ENCODE data around the gene CCNY.
"Not testable (repeated sequence)": the region's sequence is repeated elsewhere in the genome, so short reads cannot be mapped to it uniquely, and the experiment has no call there.

CCNY gene

DNA sequence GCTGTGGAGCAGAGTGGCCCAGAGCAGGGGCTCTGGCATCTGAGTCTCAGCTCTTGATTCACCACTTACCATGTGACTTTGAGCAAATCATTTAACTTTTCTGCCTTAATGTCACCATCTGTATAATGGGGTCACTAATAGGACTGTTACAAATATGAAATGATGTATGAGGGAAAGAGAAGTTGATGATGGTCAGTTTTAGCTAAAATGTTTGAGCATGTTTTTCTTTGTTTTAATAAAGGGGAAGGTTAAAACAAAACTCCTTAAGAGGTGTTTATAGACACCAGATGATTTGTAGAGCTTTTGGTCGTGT is 81.0 kb downstream of the CCNY start:
- DNase-seq (ENCODE audit: low read depth): no peak
- TF ChIP-seq, protein P1, sequence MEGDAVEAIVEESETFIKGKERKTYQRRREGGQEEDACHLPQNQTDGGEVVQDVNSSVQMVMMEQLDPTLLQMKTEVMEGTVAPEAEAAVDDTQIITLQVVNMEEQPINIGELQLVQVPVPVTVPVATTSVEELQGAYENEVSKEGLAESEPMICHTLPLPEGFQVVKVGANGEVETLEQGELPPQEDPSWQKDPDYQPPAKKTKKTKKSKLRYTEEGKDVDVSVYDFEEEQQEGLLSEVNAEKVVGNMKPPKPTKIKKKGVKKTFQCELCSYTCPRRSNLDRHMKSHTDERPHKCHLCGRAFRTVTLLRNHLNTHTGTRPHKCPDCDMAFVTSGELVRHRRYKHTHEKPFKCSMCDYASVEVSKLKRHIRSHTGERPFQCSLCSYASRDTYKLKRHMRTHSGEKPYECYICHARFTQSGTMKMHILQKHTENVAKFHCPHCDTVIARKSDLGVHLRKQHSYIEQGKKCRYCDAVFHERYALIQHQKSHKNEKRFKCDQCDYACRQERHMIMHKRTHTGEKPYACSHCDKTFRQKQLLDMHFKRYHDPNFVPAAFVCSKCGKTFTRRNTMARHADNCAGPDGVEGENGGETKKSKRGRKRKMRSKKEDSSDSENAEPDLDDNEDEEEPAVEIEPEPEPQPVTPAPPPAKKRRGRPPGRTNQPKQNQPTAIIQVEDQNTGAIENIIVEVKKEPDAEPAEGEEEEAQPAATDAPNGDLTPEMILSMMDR (IDR thresholded peaks at IDR 0.05; ENCODE audit: low read depth, low read length, missing control alignments): no peak

DNA sequence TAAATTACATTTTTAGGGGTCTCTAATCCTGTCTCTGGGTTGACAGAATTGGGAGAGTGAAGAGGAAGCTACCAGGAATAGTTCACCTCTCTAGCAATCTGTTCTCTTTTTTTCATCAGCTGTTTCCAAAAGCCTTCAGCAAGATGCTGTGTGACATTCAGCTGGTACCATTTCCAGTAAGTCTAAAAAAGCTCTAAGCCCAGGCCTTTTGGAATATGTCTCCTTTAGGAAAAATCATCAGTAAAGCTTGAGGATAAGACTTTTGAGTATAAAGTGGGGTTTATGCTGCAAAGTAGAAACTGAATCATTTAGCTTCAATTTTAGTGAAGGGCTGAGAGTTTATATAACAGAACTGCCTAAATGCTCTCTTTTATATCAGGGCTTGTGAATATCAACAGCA is 81.5 kb downstream of the CCNY start:
- no peak for DNase-seq (ENCODE audit: low read depth)
- in situ Hi-C loops (cut with HindIII; ENCODE audit: low sequenced_read_pairs): no loop called here
- H3K4me3 ChIP-seq (ENCODE audit: low read depth, low read length): no peak overlapping the region
- TF ChIP-seq, protein P1 (IDR thresholded peaks at IDR 0.05; ENCODE audit: low read depth, low read length, missing control alignments): no peak

More for the DNA sequence above, 81.0 kb downstream of the CCNY start:
- in situ Hi-C loops (cut with HindIII; ENCODE audit: low sequenced_read_pairs): no loop called here
- no peak overlapping the region for H3K4me3 ChIP-seq (ENCODE audit: low read depth, low read length)

DNA sequence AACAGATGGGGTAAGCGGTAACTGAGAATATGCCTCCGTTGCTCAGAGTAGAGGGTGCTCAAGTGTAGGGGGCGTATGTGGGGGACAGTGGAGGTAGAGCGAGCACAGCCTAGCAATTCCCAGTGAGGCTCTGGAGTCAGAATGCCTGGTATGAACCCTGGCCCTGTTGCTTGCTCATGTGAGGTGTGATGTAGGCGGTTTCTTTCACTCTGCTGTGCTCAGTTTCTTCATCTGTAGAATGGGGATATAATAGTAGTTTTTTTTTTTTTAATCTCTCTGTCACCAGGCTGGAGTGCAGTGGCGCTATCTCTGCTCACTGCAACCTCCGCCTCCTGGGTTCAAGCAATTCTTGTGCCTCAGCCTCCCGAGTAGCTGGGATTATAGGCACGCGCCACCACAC is 82.3 kb downstream of the CCNY start:
- in situ Hi-C loops (cut with HindIII; ENCODE audit: low sequenced_read_pairs); H3K4me3 ChIP-seq (ENCODE audit: low read depth, low read length); DNase-seq (ENCODE audit: low read depth): not testable (repeated sequence)

DNA sequence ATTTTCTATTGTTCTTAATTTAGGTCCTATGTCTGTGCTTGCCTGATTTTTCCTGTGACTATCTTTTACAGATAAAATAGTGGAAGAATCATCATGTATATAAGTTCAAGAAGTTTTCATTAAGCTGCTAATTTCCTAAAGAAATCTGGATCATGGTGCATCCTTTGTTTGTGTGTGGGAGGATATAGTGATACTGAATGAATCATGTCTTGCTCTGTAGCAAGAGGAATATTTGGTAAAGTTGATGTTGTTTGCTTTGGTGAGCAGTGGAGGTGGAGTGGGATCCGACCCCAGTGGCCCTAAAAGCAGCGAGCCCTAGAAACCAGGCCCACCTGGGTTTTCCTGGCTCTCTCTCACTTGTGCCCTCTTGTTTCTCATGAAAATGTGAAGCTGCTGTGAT is 83.7 kb downstream of the CCNY start:
- no peak overlapping the region for H3K4me3 ChIP-seq (ENCODE audit: low read depth, low read length)
- TF ChIP-seq, protein P1 (IDR thresholded peaks at IDR 0.05; ENCODE audit: low read depth, low read length, missing control alignments): no peak
- in situ Hi-C loops (cut with HindIII; ENCODE audit: low sequenced_read_pairs): no loop called here
- DNase-seq (ENCODE audit: low read depth): no peak

DNA sequence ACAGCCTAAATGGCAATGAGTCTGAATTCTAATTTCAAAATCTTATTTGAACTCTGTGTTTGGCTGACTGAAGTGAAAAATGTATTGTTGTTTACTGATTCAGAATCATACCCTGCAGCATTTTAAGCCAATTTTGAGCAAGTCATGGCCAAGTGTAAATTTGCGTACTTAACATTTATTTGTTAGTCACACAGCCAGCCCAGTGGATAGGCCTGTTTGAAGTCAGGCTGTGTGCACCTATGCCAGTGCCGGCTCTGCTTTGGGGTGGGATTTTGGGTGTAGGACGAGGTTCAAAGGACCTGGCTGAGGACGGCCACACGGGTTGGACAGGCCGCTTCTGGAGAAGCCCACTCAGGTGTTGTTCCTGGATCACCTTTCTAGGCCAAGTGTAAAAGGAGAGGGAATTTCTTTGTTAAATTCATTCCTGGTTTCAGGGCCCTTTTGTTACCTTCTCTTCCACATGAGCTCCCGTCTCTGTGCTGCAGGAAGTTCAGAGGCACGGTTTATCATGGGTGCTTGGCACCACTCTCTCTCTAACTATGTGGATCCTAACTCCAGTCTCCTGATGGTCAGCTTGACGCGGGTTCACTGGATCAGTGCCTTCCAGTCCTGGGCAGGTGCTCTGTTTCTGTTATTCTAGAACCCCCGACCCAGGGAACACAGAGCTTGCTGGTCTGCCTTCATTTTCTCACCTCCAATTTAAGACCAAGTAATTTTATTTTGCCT is 84.7 kb downstream of the CCNY start:
- in situ Hi-C loops (cut with HindIII; ENCODE audit: low sequenced_read_pairs): no loop called here
- TF ChIP-seq, protein P1 (IDR thresholded peaks at IDR 0.05; ENCODE audit: low read depth, low read length, missing control alignments): no peak
- no peak overlapping the region for H3K4me3 ChIP-seq (ENCODE audit: low read depth, low read length)
- DNase-seq (ENCODE audit: low read depth): no peak

DNA sequence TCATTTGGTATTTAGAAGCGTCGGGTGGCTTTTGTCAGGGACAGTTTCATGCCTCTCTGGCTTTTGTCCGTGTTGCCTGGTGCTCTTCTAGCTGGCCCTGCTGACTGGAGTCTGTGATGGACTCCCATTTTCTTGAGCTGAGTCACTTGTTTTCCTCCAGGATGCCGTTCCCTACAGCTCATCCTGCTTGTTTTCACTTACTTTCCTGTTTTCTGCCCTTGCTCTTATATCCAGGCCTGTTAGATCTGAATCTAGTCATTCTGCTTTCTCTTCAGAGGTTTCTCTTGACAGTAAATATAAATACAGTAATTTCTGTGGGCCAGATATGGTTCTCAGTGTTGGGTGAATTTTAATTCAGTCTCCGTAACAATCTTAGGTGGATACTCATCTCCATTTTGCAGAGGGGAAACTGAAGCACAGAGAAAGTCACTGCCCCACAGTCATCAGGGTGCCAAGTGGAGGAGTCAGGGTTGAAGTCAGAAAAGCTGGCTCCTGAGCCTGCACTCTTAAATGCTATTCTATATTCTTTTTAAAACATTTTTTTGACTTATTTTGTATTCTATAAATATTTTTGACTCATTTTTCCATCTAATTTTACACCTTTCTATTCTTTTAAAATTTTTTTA is 85.4 kb downstream of the CCNY start:
- H3K4me3 ChIP-seq (ENCODE audit: low read depth, low read length): no peak overlapping the region
- peak; percentile 77 for DNase-seq (ENCODE audit: low read depth)
- TF ChIP-seq, protein P1 (IDR thresholded peaks at IDR 0.05; ENCODE audit: low read depth, low read length, missing control alignments): no peak
- in situ Hi-C loops (cut with HindIII; ENCODE audit: low sequenced_read_pairs): no loop called here

DNA sequence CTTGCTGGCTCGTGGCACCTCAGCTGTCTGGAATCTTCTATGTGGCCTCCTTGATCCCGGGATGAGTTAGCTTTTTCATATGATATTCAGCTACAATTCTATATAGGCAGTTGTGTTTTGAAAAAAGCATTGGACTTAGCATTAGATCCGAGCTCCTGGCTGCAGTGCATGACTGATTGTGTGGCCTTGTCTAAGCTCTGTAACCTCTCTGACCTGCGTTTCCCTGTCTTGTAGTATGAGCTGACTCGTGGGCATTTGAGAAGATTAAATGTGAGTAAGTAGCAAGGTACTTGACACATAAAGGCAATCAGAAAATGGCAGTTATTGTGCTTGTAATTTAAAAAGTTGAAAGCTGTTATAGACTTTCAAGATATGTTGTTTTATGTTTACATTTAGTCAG is 85.9 kb downstream of the CCNY start:
- TF ChIP-seq, protein P1 (IDR thresholded peaks at IDR 0.05; ENCODE audit: low read depth, low read length, missing control alignments): no peak
- in situ Hi-C loops (cut with HindIII; ENCODE audit: low sequenced_read_pairs): no loop called here
- H3K4me3 ChIP-seq (ENCODE audit: low read depth, low read length): no peak overlapping the region
- no peak for DNase-seq (ENCODE audit: low read depth)
